Prostate gland (tissue), 2 donors: ENCODE measurements around the gene JARID2.

Experiments
- POLR2A ChIP-seq: fragments of 450-650 bp; IDR thresholded peaks from one replicate; pipeline ENCODE4 v1.6.1; 2016; ENCODE audit warnings: antibody characterized with exemption, mild to moderate bottlenecking
- TF ChIP-seq, protein P1 (sequence below), 4 experiments: fragments of 200-600 bp in 2 of 4; fragments of 450-650 bp in 2 of 4; sonication (generic) in 2 of 4; IDR thresholded peaks; 1 replicate in 3 of 4; 2 replicates in 1 of 4; pipeline ENCODE4 v1.5.1; 2016 to 2019; ENCODE audit warnings: antibody characterized with exemption in 4 of 4, mild to moderate bottlenecking in 2 of 4, moderate library complexity in 2 of 4

DNA sequence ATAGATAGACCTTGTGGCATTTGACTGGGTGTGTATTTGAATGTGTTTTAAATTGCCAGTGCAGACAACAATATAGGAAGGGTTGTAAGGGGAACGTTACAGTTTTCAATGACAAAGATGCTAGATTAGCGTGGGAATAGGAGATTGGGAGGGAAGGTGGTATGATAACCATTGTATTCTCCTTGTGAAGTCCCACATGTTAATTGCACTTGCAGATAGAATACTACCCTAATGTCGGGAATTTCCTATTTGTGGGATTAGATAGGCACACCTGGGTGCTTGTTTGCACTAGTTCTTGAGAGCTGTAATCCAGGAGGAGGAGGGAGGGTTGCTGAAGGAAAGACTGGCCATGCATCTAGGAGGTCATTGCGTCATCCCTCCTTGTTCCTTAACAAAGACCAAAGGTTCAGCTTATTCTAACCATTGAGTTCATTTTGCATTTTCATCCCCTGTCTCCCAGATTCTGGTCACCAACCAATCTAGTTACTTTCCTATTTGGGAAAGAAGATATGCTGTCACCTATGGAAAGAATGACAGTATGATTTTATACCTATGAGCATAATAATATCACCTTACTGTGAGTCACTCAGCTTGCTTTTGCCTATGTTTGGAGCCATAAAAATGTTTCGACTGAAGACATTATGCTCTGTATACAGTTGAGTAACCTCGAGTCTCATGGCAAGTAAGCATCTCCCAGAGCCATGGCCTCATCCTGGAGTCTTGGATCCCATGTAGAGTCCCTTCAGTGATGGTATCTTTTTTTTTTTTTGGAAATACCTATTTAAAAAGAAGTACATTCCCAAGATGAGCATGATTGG lies 215.5 kb downstream of the JARID2 start:
- TF ChIP-seq POLR2A, result no peak
- TF ChIP-seq, protein P1, sequence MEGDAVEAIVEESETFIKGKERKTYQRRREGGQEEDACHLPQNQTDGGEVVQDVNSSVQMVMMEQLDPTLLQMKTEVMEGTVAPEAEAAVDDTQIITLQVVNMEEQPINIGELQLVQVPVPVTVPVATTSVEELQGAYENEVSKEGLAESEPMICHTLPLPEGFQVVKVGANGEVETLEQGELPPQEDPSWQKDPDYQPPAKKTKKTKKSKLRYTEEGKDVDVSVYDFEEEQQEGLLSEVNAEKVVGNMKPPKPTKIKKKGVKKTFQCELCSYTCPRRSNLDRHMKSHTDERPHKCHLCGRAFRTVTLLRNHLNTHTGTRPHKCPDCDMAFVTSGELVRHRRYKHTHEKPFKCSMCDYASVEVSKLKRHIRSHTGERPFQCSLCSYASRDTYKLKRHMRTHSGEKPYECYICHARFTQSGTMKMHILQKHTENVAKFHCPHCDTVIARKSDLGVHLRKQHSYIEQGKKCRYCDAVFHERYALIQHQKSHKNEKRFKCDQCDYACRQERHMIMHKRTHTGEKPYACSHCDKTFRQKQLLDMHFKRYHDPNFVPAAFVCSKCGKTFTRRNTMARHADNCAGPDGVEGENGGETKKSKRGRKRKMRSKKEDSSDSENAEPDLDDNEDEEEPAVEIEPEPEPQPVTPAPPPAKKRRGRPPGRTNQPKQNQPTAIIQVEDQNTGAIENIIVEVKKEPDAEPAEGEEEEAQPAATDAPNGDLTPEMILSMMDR (IDR thresholded peaks at IDR 0.05), result no peak
